GM19324 (cell line): ENCODE data around the gene ARMH1.
"Not testable (repeated sequence)": the region's sequence is repeated elsewhere in the genome, so short reads cannot be mapped to it uniquely, and the experiment has no call there.

Experiments
- ATAC-seq: cut with Tn5 transposase; IDR thresholded peaks from one replicate; pipeline ENCODE4 v1.9.1; 2021; ENCODE audit warnings: mild to moderate bottlenecking, moderate library complexity; ENCODE audit not compliant: unreplicated experiment, low FRiP score

Gene ARMH1

GRCh38 chr1:44689447-44689765 lies 14.9 kb downstream of the ARMH1 start:
- ATAC-seq = no peak

- ATAC-seq = no peak
Observed at GRCh38 chr1:44693159-44693558, 18.6 kb downstream of the ARMH1 start.

GRCh38 chr1:44693900-44694299 lies 19.4 kb downstream of the ARMH1 start:
- no peak for ATAC-seq

- no peak for ATAC-seq
Observed at GRCh38 chr1:44694863-44695478, 20.5 kb downstream of the ARMH1 start.

GRCh38 chr1:44695671-44696070 lies 21.2 kb downstream of the ARMH1 start:
- no peak for ATAC-seq

GRCh38 chr1:44696101-44696500 lies 21.6 kb downstream of the ARMH1 start:
- no peak for ATAC-seq

GRCh38 chr1:44696789-44697345 lies 22.4 kb downstream of the ARMH1 start:
- ATAC-seq = no peak

- no peak for ATAC-seq
Observed at GRCh38 chr1:44698138-44698537, 23.6 kb downstream of the ARMH1 start.

- ATAC-seq = not testable (repeated sequence)
Observed at GRCh38 chr1:44699375-44699774, 24.9 kb downstream of the ARMH1 start.

GRCh38 chr1:44700573-44700972 lies 26.1 kb downstream of the ARMH1 start:
- ATAC-seq = no peak

- ATAC-seq = no peak
Observed at GRCh38 chr1:44701141-44701573, 26.6 kb downstream of the ARMH1 start.

- no peak for ATAC-seq
Observed at GRCh38 chr1:44705470-44705869, 31.0 kb downstream of the ARMH1 start.

- ATAC-seq = no peak
Observed at GRCh38 chr1:44705938-44706337, 31.4 kb downstream of the ARMH1 start.

GRCh38 chr1:44707112-44707881 lies 32.8 kb downstream of the ARMH1 start:
- no peak for ATAC-seq

GRCh38 chr1:44707959-44708831 lies 33.7 kb downstream of the ARMH1 start:
- no peak for ATAC-seq

- no peak for ATAC-seq
Observed at GRCh38 chr1:44713321-44713781, 38.8 kb downstream of the ARMH1 start.

- ATAC-seq = no peak
Observed at GRCh38 chr1:44714532-44714931, 40.0 kb downstream of the ARMH1 start.

- no peak for ATAC-seq
Observed at GRCh38 chr1:44714944-44715571, 40.5 kb downstream of the ARMH1 start.

GRCh38 chr1:44717156-44717555 lies 42.6 kb downstream of the ARMH1 start:
- ATAC-seq = no peak

- no peak for ATAC-seq
Observed at GRCh38 chr1:44717653-44718052, 43.1 kb downstream of the ARMH1 start.
